ENCODE measurements around the gene MT4.

The MT4 gene

DNA sequence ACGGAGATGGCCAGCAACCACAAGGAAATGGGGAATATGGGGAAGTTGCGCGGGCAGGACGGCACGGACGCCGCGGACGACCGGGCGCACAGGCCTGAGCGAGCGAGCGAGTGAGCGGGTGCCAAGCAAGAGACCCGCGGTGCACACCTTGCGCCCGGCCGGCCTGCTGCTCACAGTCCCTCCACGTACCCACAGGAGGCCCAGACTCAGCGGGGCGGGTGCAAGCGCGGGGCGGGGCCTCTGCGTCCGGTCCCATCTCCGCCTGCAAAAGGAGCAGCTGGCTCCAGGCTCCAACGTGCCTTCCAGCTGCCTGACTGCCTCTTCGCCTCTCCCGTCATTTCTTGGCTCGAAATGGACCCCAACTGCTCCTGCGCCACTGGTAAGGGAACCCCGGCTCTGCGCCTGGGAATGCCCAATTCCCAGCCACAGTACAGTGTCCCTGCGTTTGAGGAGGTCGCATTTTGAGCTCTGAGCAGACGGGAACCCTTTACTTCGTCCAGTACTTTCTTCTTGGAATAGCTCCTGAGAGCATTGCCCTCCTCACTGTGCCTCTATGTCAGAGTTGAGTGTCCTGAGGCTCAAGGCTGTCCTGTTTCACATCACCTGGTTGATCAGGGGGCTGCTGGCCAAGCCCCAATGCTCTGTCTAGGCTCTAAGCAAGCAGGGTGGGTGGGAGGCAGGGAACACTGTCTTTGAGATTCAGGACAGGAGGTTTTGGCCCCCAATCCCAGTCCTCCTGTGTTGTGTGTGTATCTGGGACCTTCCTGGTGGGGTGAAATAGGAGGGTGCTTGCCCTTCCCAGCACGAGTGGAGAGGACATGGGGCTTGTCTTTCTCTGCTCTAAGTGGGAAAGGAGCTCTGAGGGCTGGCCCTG lies 52.6 kb downstream of the MT4 start:
- FAIRE-seq (no peak), DNase-seq (ENCODE audit: insufficient read length, low spot score) (no peak)

GRCh38 chr16:56618138-56618537 lies 53.3 kb downstream of the MT4 start:
- no peak for DNase-seq (ENCODE audit: insufficient read length, low spot score)
- no peak for FAIRE-seq
